Measurements from ENCODE around the gene PIGT. TPM values are rescaled to one million over a fixed set of nuclear protein-coding genes. Genes with fewer than 3 reads are reported as not detected.

Gene PIGT
- total RNA-seq, 1 donor, result 28.1 TPM

GRCh38 chr20:45448270-45448669 lies 32.3 kb downstream of the PIGT start:
- DNase-seq (ENCODE audit: low read depth), result no peak
- H3K4me3 ChIP-seq (ENCODE audit: low read depth, low read length), result no peak overlapping the region
- TF ChIP-seq, protein P1, sequence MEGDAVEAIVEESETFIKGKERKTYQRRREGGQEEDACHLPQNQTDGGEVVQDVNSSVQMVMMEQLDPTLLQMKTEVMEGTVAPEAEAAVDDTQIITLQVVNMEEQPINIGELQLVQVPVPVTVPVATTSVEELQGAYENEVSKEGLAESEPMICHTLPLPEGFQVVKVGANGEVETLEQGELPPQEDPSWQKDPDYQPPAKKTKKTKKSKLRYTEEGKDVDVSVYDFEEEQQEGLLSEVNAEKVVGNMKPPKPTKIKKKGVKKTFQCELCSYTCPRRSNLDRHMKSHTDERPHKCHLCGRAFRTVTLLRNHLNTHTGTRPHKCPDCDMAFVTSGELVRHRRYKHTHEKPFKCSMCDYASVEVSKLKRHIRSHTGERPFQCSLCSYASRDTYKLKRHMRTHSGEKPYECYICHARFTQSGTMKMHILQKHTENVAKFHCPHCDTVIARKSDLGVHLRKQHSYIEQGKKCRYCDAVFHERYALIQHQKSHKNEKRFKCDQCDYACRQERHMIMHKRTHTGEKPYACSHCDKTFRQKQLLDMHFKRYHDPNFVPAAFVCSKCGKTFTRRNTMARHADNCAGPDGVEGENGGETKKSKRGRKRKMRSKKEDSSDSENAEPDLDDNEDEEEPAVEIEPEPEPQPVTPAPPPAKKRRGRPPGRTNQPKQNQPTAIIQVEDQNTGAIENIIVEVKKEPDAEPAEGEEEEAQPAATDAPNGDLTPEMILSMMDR (IDR thresholded peaks at IDR 0.05; ENCODE audit: insufficient read depth, low read depth, low read length), result no peak

- DNase-seq (ENCODE audit: low read depth), result no peak
- TF ChIP-seq, protein P1 (IDR thresholded peaks at IDR 0.05; ENCODE audit: insufficient read depth, low read depth, low read length), result no peak
- H3K4me3 ChIP-seq (ENCODE audit: low read depth, low read length), result no peak overlapping the region
These were observed 33.6 kb downstream of the PIGT start for GRCh38 chr20:45449528-45449927.

- TF ChIP-seq, protein P1 (IDR thresholded peaks at IDR 0.05; ENCODE audit: insufficient read depth, low read depth, low read length), result peak; percentile 63
- DNase-seq (ENCODE audit: low read depth), result peak; percentile 49
- no peak overlapping the region for H3K4me3 ChIP-seq (ENCODE audit: low read depth, low read length)
These were observed 34.3 kb downstream of the PIGT start for GRCh38 chr20:45450097-45450818.

- TF ChIP-seq, protein P1 (IDR thresholded peaks at IDR 0.05; ENCODE audit: insufficient read depth, low read depth, low read length), result no peak
- DNase-seq (ENCODE audit: low read depth), result no peak
- H3K4me3 ChIP-seq (ENCODE audit: low read depth, low read length), result no peak overlapping the region
These were observed 36.3 kb downstream of the PIGT start for GRCh38 chr20:45452238-45452637.

- H3K4me3 ChIP-seq (ENCODE audit: low read depth, low read length), result no peak overlapping the region
- no peak for DNase-seq (ENCODE audit: low read depth)
- TF ChIP-seq, protein P1 (IDR thresholded peaks at IDR 0.05; ENCODE audit: insufficient read depth, low read depth, low read length), result no peak
These were observed 37.1 kb downstream of the PIGT start for GRCh38 chr20:45452772-45453691.

GRCh38 chr20:45456632-45457031 lies 40.7 kb downstream of the PIGT start:
- TF ChIP-seq, protein P1 (IDR thresholded peaks at IDR 0.05; ENCODE audit: insufficient read depth, low read depth, low read length), result no peak
- no peak overlapping the region for H3K4me3 ChIP-seq (ENCODE audit: low read depth, low read length)
- DNase-seq (ENCODE audit: low read depth), result no peak
